Activated T-cell treated with anti-CD3 and anti-CD28 coated beads for 48 hours (primary cell): ENCODE results near the gene MXD1.

Experiments used
- DNase-seq: peaks from one replicate; pipeline ENCODE4 v3.0.0-alpha.2; 2020; ENCODE audit warnings: low read depth

MXD1 gene

DNA sequence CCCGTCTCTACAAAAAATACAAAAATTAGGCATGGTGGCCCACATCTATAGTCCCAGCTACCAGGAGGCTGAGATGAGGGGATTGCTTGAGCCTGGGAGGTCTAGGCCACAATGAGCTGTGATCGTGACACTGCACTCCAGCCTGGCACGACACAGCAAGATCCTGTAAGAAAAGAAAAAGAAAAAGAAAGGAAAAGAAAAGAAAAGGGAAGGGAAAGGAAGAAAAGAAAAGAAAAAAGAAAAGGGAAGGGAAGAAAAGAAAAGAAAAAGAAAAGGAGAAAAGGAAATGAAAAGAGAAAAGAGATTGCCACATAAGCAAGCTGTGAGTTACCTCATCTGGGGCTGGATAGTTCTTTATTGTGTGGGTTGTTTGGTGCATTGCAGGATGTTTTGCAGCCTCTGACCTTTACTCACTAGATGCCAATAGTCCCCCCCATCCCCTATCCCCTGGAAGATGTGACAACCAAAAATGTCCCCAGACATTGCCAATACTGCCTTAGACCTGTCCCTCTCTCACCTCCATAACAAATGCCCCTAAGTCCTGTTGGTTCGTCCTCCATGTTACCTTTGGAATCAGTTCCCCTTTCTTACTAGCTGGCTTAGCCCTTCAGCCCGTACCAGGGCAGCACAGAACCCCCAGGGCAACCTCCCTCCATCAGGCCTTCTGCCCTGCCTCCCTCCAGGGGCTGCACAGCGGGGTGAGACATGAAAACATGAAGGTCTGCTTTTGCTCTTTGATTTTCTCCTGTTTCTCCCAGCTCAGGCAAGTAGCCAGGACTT, 37.6 kb downstream of the MXD1 start:
- no peak for DNase-seq

DNA sequence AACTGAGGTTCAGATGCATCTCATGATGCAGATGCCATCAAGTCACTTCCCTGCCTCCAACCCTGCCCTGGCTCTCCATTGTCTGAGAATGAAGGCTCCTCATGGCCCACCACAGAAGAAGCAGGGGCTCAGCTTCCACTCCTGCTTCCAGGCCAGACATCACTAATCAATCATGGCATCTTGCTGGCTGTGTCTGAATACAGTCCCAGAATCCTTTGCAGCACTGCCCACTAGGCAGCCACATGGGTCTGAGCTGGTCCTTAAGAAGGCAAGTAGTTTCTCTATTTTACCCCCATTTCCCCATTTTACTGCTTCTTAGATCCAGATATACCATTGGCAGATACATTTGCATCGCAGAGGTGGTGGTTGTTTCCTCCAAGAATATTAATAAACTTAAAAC, 39.2 kb downstream of the MXD1 start:
- no peak for DNase-seq

DNA sequence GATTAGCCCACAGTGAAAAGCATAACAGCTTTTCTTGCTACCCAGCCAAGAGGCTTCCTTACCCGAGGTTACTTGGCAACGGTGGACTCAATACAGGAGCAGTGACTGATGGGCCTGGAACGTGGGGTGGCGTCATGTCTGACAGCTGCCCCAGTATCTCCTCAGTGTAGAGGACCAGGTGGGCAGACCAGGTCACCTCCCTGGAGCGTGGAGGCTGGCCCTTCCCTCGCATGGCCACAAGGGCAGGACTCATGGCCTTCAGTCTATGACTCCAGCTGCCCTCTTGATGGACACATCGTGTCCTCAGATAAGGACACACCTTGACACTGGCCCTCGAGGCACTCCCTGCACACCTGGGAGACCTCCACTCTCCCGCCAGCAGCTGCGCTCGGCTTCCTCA, 40.1 kb downstream of the MXD1 start:
- DNase-seq = no peak

DNA sequence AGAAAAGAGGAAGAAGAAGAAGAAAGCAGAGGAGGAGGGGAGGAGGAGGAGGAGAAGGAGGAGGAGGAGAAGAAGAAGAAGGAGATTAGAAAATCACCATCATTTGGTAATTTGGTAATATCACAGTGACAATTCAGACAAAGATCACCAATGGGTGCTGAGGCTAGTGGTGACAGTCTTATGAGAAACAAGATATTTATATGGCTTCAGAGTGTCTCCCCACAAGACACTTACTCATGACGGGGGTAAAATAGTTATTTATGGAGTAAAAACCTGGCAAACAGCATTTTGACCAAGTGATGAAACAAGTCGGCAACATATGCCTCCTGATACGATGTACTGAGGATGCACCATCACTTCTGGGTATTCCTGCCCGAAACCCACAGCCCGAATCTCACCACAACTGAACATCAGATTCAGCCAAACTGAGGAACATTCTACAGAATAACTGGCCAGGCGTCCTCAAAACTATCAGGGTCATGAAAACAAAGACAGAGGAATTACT, 41.6 kb downstream of the MXD1 start:
- DNase-seq = no peak

DNA sequence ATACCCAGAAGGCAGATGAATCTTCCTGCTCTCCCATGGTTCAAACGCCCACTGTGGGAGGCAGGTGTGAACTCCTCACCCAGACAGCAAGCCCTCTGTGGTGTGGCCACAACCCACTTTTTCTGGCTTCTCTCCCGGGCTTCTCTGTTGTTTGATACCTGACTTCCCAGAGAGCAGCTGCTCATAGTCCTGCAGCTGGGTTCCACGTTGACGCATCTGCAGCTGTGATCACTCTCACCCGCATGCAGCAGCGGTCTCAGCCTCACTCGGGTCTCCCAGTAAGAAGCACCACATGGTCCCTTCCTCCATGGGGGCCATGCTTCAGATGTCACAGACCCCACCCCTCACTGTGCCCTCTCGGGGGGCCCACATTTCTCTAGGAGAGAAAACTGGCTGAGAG, 43.1 kb downstream of the MXD1 start:
- no peak for DNase-seq

DNA sequence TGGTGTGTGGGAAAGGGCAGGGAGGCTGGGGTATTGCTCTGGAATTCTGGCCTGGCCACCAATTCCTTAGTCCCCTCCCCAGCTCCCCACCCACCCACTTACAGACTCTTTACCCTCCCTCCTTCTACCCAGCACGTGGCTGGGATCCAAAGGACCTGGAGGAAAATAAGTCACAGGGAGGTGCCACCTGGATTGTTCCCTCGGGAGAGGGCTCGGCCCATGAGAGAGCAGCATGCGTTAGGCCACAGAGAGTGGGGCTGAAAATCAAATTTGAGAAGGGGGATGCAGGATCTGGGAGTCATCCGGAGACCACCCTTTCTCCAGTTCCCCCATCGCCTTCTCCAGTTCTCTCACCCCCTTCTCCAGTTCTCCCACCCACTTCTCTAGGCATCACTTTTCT, 43.6 kb downstream of the MXD1 start:
- DNase-seq = no peak

DNA sequence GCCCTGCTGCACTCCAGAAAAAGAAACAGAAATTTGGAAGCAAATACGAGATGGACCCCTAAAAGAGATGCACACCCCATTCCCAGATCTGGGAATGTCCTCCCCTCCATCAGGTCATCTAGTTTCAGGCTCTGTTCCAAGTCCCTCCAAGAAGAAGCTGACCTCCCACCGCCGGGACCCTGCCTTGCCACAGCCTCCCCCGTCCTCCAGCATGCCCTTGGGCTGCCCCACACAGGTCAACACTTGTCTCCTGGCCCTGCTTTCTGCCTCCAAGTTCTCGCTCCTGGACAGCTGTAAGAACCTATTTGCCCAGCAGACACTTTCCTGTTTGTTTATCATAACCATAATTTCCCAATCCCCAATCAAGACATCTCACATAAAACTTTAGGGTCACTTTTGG, 44.5 kb downstream of the MXD1 start:
- no peak for DNase-seq

DNA sequence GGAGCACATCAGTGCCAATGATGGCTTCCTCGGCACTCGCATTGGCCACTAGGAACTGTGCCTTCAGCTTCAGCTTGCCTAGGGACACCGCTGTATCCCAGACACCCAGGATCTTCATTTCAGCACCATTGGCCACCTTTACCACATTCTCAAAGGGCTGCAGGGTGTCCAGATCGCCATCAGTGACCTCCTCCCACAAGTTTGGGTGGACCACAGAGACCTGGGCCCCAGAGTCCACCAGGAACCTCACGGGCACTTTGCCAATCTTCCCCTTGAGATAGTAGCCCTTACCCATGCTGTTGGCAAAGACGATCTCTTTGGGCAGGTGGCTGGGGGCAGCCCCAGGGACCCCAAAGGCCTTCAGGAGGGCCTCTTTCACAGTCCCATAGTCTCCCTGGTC, 45.9 kb downstream of the MXD1 start:
- DNase-seq = no peak

DNA sequence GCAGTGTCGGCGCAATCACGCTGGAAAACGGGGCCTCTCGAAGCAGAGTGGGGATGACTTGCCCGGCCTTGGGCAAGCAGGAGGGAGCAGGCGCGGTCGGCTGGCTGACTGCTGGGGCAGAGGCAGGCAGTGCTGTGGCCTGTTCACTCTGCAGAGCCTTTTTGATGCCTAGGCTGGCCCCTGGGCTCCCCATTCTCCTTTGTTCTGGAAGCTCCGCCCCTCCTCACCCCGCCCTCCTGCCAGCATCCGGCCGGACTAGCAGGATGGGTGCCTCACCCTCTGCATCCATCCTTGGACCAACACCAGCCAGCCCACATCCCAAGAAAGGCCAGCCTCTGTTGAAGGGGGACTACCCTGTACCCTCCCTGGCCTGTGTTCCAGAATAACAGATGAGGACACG, 46.6 kb downstream of the MXD1 start, which contains the start of gene ASPRV1:
TSS of gene ASPRV1 (minus strand) at position 136 of the 400 bp plus-strand sequence. CDS start 195 bp downstream, outside the sequence.
- no peak for DNase-seq

DNA sequence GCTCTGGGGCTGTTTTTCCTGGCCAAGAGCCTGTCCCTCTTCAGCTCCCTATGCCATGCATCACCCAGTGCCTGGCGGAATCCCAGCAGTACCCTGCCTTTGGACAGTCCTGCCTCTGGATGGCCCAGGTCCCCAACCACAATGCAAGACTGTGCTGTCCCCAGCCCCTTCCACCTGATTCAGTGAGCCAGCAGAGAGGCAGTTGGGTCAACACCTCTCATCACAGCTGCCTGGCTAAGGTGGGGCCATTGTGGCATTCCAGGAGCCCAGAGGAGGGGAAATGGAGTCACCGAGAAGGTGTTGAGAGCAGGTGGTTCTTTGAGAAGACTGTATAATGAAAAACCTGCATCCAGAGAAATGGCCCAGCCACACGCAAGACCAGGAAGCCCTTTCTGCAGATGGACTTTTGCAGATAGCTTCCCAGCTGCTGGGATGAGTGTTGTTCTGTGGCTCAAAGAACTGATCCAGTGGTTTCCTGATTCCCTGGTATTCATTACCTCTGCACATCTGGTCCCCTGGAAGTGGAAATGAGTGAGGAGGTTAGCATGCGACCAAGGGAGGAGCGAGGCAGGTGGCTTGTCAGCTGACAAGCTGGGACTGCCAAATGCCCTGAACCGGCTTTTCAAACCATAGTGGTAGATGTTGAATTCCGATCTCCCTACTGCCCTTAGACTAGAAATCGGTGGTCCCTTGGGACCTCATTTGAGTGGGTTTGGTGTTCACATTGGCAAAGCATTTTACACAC, 48.2 kb downstream of the MXD1 start:
- no peak for DNase-seq

DNA sequence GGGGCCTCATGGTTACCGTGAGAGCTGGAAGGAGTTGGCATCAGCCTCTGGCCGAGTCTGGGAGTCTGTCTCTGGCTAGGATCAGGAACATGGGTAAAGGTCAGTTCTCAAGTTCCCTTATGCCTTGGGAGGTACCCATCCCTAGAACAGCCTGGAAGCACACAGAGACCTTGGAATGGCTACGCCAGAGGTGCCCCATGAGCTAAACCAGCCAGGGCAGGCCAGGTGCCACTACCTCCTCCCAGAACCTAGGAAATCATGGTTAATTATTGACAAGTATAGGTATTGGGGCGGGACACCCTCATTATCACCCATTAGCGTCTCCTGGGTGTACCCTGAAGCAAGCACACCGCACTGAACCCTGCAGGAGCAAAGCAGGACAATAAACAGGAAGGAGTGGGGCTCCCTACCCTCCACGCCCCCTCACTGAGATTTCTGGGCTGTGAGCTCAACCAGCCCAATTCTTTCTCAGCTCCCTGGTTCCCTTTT, 49.5 kb downstream of the MXD1 start:
- DNase-seq = no peak

DNA sequence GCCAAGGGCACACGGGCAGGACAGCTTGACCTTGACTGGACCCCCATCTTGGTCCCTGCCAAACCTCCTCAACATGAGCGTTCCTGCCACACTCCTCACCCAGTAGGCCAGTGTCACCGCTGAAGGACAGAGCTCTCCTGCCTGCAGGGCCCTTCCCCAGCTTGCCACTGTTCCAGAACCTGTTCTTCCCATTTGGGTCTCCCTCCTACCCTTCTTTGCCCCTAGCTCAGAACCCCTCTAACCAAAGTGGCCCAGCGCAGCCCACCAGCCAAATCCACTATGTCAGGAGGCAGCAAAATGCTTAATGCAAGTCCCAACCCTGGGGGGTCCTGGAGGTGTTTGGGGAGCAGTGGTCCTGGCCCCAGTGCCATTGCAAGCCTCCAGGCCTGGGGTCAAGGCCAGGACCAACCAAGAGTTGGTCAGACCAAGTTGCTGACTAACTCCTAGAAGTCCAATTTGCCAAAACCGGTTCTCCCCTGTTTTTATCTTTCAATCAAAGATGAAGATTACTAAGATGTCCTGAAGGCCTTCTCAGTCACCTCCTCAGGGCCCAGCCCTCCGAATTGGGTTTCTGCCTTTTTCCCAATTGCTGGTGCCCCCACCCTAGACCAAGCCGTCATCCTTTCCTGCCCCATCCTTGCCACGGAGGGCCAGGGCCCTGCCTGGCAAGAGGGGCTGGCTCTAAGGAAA, 51.0 kb downstream of the MXD1 start:
- DNase-seq = no peak

DNA sequence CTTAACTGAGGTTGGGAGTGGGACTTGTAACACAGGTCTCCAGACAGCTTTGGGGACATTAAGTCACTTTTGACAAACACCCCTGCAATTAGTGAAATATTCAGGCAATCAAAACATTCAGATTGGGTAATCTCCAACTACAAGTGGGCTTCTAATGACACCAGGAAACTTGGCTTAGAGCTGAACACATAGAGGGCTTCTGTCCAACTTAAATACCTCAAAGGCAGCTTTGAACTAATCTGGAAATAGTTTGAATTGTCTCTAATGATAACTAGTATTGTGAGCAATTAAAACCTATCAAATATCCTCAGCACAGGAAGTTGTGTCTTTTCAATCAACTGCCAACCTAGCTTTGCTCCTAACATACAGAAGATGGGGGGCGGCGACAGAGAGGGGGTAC, 51.6 kb downstream of the MXD1 start:
- DNase-seq = no peak

DNA sequence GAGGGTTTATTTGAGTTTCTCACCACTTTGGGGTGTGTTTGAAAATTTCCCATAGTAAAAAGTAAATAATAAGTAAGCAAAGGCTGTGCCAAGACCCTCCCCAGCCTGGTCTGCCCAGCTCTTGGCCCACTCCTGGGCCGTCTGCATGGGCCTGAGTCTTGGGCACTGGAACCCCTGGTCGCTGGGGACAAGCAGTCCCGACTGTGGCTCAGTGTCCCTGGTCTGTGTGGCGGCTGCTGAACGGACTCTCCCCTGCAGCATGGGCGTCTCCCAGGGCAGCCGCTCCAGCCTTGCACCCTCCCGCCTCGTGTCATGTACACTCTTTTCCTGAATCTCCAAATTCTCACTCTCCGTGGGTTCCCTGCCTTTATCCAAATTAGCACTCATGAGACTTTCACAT, 53.7 kb downstream of the MXD1 start:
- no peak for DNase-seq

DNA sequence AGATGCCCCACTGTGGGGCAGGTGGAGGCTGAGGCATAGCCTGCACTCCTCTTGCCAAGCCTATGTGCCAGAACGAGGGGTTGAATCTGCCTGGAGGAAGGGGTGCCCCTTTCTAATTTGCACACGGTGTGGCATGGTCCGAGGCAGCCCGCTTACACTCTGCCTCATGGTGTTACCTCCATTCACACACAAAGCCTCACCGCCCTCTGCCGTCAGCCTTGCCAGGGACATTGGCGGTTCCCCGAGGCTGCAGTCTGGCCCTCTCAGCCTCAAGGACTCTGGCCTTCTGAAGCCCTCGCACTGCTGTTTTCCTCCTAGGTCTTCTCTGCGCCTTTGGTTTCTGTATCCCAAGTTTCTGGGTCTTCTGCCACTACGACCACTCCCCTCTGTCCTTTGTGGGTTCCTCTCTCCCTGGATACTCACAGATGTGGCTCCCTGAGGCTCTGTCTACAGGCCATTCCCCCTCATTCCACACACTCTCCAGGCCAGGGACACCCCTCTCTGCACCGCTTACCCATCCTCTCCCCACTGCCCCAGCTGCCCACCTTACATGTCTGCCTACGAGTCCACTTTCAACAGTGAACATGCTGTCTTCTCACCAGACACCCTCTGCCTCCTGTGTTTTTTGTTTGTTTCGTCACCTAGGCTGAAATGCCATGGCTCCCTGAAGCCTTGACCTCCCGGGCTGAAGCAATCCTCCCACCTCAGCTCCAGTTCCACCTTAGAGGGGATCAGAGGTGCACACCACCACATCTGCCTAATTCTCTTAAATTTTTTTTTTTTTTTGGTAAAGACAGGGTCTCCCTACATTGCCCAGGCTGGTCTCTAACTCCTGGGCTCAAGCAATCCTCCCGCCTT, 54.4 kb downstream of the MXD1 start:
- no peak for DNase-seq

DNA sequence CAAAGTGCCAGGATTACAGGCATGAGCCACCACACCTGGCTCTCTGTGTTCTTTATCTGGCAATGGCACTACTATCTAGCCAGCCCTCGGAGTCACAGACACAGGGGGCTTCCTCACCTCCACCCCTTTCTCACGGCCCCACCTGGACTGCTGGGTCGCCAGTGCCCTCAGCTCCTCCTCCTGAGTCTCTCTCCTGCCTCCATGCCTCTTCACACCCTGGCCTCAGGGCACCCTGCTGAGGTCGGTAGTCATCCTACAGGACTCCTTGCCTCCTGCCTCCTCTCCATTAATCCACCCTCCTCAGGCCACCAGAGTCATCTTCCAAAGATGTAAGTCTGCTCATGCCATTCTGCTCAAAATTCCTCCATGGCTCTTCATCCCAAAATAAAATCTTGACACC, 55.1 kb downstream of the MXD1 start:
- no peak for DNase-seq

DNA sequence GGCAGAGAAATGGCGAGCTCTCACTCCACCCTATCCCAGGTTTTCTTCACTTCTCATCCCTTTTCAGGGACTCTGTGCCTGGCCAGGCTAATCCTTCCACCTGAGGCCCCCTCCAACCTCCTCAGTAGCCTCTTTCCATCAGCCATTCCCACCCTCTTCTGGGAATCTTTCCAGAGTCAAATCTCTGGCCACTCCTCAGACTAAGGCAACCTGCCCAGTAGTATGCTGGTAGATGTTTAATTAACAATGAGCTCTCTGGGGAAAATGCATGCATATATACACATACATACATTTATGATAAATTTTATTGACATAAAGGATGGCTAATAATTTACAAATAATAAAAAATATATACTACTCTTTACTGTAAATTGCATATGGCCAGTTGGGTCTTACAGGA, 57.9 kb downstream of the MXD1 start:
- no peak for DNase-seq

DNA sequence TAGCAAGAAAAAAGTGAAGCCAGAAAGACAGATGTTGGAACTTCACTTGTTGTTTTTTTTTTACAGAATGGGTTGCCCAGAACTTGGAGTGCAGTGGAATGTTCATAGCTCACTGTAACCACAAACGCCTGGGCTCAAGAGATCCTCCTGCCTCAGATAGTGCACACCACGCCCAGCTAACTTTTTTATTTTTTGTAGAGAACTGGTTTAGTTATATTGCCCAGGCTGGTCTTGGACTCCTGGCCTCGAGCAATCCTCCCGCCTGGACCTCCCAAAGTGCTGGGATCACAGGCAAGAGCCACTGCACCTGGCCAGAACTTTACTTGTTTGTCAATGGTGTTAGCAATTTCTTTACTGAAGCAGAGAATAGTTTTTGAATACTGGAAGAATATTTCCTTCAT, 58.4 kb downstream of the MXD1 start:
- no peak for DNase-seq

DNA sequence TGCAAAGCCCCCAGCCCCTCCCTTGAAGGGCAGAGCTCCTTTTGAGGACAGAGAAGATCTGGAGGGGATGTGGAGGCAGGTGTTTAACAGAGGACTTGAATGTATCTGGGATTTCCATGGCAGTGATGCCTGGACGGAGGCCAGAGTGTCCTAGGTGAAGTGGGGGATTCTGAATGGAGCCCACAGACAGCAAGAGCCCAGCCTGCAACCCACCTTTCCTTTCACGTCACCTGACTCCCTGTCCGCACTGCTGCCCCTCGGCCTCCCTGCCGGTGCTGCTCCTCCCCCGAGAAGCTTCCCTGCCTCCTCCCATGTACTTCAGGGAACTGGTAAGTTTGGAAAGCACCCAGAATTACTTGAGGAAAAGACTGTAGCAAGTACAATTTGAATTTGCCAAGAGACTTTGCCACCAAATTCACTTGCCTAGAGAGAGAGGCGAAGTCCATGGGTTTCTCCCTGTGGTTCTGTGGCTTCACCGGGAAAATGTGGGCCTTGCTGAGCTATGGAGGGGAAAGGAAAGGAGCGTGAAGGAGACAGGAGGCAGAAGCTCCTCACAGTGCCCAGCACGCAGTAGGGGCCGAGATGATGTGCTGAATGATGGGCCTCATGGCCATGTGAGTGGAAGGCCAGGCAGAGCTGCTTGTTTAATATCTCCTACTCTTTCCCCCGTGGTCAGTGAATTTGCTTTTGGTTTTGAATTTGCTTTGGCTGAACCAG, 60.4 kb downstream of the MXD1 start:
- DNase-seq = no peak

DNA sequence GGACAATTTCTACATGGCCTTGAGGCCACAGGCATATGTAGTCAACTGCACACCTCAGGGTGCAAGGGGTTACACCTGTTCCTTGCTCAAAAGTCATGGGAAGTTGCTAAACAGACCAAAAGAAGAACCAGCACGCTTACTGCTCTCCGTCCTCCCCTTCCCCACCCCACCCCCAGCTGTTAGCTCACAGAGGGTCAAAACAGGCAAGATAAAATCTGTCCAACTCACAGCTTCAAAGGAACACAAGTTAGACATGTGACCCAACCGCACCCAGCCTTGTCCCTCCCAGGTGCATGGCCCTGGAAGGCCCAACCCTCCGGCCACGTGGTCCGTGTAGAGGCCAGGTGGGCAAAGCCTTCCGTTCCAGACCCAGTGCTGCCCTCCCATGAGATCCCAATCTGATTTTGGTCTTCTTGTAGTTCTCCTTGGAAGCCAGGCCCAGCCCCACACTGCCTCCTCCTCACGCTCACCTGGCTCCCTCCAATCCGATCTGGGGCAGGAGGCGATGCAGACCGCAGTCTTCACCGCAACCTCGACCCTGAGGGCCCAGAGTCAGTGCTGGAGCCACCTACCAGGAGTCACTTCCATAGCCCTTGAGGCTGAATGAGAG, 61.0 kb downstream of the MXD1 start:
- DNase-seq = no peak

DNA sequence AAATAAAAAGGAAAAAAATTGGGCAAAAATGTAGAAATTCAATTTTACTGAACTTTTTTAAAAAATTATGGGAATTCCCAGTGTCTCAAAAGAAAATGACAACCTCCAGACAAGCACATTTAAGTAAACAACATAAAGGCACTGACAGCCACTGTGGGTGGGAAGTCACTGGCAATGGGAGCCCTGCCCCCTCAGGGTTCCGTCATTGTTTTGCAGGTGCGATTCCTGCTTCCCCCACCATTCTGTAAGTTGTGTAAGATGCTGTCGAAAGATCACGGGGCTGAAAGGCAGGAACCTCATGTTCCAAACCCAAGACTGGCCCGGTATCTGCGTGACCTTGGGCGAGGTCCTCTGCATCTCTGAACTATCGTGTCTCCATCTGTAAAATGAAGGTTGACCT, 62.3 kb downstream of the MXD1 start:
- DNase-seq = no peak
